GM18858 (cell line): ENCODE results near the gene MOB2.
"Not testable (repeated sequence)": the region's sequence is repeated elsewhere in the genome, so short reads cannot be mapped to it uniquely, and the experiment has no call there.

ENCODE experiments used
- ATAC-seq: cut with Tn5 transposase; IDR thresholded peaks from one replicate; pipeline ENCODE4 v1.9.1; 2021; ENCODE audit not compliant: unreplicated experiment

Gene MOB2

GRCh38 chr11:1519028-1520010, 32.7 kb upstream of the MOB2 start:
- ATAC-seq: no peak

- no peak for ATAC-seq
Observed at GRCh38 chr11:1518301-1518700, 31.7 kb upstream of the MOB2 start.

GRCh38 chr11:1517117-1518005, 30.8 kb upstream of the MOB2 start:
- no peak for ATAC-seq

- ATAC-seq: no peak
Observed at GRCh38 chr11:1516273-1517067, 29.9 kb upstream of the MOB2 start.

- ATAC-seq: no peak
Observed at GRCh38 chr11:1515082-1516060, 28.8 kb upstream of the MOB2 start.

GRCh38 chr11:1514336-1515061, 27.9 kb upstream of the MOB2 start:
- no peak for ATAC-seq

GRCh38 chr11:1513326-1514296, 27.0 kb upstream of the MOB2 start:
- ATAC-seq: no peak

GRCh38 chr11:1512531-1513258, 26.1 kb upstream of the MOB2 start:
- not testable (repeated sequence) for ATAC-seq

- no peak for ATAC-seq
Observed at GRCh38 chr11:1511937-1512496, 25.4 kb upstream of the MOB2 start.

- no peak for ATAC-seq
Observed at GRCh38 chr11:1510928-1511327, 24.3 kb upstream of the MOB2 start.

GRCh38 chr11:1510351-1510750, 23.8 kb upstream of the MOB2 start:
- ATAC-seq: not testable (repeated sequence)

GRCh38 chr11:1509626-1510255, 23.2 kb upstream of the MOB2 start:
- no peak for ATAC-seq

GRCh38 chr11:1508986-1509385, 22.4 kb upstream of the MOB2 start:
- ATAC-seq: no peak

- ATAC-seq: no peak
Observed at GRCh38 chr11:1508491-1508891, 21.9 kb upstream of the MOB2 start.

- ATAC-seq: no peak
Observed at GRCh38 chr11:1507381-1508140, 21.0 kb upstream of the MOB2 start.

GRCh38 chr11:1506981-1507380, 20.4 kb upstream of the MOB2 start:
- no peak for ATAC-seq
